GM18526 (cell line): ENCODE data around the gene MRTFB.

Experiments used
- POLR2A ChIP-seq: IDR thresholded peaks from 3 replicates; pipeline ENCODE4 v1.6.1; 2011; ENCODE audit not compliant: insufficient read length; ENCODE audit errors: extremely low read depth

The MRTFB gene

GRCh38 chr16:14070877-14071575 lies at the start of gene MRTFB:
TSS of gene MRTFB (plus strand) at chr16:14071319. CDS start at chr16:14140607, 69,288 bp downstream.
- TF ChIP-seq POLR2A: peak; percentile 66

GRCh38 chr16:14024283-14024682 lies 46.8 kb upstream of the MRTFB start:
- no peak for TF ChIP-seq POLR2A

- TF ChIP-seq POLR2A: no peak
These were observed 44.4 kb upstream of the MRTFB start for GRCh38 chr16:14026572-14027285.

- TF ChIP-seq POLR2A: no peak
These were observed 42.9 kb upstream of the MRTFB start for GRCh38 chr16:14028202-14028601.

- TF ChIP-seq POLR2A: no peak
These were observed 41.5 kb upstream of the MRTFB start for GRCh38 chr16:14029658-14030057.

- no peak for TF ChIP-seq POLR2A
These were observed 36.0 kb upstream of the MRTFB start for GRCh38 chr16:14035092-14035491.

GRCh38 chr16:14036889-14037288 lies 34.2 kb upstream of the MRTFB start:
- no peak for TF ChIP-seq POLR2A

- no peak for TF ChIP-seq POLR2A
These were observed 33.2 kb upstream of the MRTFB start for GRCh38 chr16:14037960-14038359.

- TF ChIP-seq POLR2A: no peak
These were observed 30.0 kb upstream of the MRTFB start for GRCh38 chr16:14041164-14041563.

- no peak for TF ChIP-seq POLR2A
These were observed 28.4 kb upstream of the MRTFB start for GRCh38 chr16:14042706-14043105.

- TF ChIP-seq POLR2A: no peak
These were observed 27.8 kb upstream of the MRTFB start for GRCh38 chr16:14043278-14043677.

GRCh38 chr16:14043793-14044192 lies 27.3 kb upstream of the MRTFB start:
- TF ChIP-seq POLR2A: no peak

- TF ChIP-seq POLR2A: no peak
These were observed 20.7 kb upstream of the MRTFB start for GRCh38 chr16:14050291-14051027.

GRCh38 chr16:14051103-14051729 lies 19.9 kb upstream of the MRTFB start:
- TF ChIP-seq POLR2A: no peak

GRCh38 chr16:14056970-14057369 lies 14.1 kb upstream of the MRTFB start:
- no peak for TF ChIP-seq POLR2A
